ENCODE data around the gene KIF2C. TPM values are rescaled to one million over a fixed set of nuclear protein-coding genes. Genes with fewer than 3 reads are reported as not detected.
A peak's percentile ranks its signal among the peaks of the same experiment; 100 is the strongest.

The KIF2C gene
- total and polyA plus RNA-seq, 9 of the 15 experiments (the other 6 are each of a cell fraction or from before 2014, with no cell fraction given): 84.9 to 226 (median 169) TPM

DNA sequence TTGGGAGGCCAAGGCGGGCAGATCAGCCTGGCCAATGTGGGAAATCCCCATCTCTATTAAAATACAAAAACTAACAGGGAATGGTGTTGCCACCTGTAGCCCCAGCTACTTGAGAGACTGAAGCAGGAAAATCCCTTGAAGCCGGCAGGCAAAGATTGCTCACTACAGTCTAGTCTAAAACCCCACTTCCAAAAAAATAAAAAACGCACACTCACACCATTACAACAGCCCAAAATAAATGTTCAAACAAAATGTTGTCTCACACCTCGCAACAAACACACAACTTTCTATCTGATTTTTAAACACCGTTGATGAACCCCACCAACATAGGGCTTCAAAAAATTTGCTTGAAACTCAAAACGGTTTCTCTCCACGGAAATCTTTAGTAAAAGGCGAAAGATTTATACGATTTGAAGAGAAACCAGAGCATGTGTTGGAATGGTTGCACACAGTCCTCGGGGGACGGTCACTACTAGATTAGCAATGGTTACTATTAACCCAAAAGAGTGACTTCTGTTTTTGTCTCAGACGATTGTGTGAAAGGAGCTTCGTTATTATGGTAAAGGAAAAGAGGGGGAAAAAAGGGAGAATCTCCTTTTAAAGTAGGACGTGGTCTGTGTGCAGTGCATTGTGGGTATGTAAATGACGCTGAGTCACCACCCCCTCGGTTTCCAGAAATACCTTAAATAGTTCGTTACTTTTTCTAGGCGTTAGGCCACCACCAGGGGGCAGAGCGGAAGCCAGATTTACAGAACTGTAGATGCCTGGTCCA is 8.7 kb upstream of the KIF2C start, which contains the start of gene RNU5D-1 (continued):
- no peak; the same call in 1 of the 2 replicates for TF ChIP-seq CEBPG (CRISPR knock-in tag; IDR thresholded peaks at IDR 0.05)
- TF ChIP-seq CEBPG (tag; conservative IDR thresholded peaks at IDR 0.05 in 1 of 2, IDR thresholded peaks at IDR 0.05 in 1 of 2): peak in 1 of 2 experiments; percentile 39; a peak in 3 of 4 replicates
- TF ChIP-seq SMAD3 (CRISPR knock-in tag; conservative IDR thresholded peaks at IDR 0.05): peak; percentile 97
- peak; percentile 94 for TF ChIP-seq GATAD2B (IDR thresholded peaks at IDR 0.05; ENCODE audit: borderline replicate concordance)
- TF ChIP-seq NRF1 (conservative IDR thresholded peaks at IDR 0.05 in 1 of 2, IDR thresholded peaks at IDR 0.05 in 1 of 2): no peak
- TF ChIP-seq, protein P1, sequence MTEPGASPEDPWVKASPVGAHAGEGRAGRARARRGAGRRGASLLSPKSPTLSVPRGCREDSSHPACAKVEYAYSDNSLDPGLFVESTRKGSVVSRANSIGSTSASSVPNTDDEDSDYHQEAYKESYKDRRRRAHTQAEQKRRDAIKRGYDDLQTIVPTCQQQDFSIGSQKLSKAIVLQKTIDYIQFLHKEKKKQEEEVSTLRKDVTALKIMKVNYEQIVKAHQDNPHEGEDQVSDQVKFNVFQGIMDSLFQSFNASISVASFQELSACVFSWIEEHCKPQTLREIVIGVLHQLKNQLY (CRISPR knock-in tag; conservative IDR thresholded peaks at IDR 0.05): peak; percentile 88 to 99; a peak in 3 of 4 replicates
- peak; percentile 87 for TF ChIP-seq ATF7 (IDR thresholded peaks at IDR 0.05)
- TF ChIP-seq ILF3 (IDR thresholded peaks at IDR 0.05; ENCODE audit: borderline replicate concordance): peak; percentile 100
- no peak for TF ChIP-seq NFYB (IDR thresholded peaks at IDR 0.05; ENCODE audit: extremely low read depth, insufficient read length)
- peak; percentile 94 to 99 for TF ChIP-seq ARNT (IDR thresholded peaks at IDR 0.05)
- peak; percentile 90 for TF ChIP-seq ZNF212 (CRISPR knock-in tag; IDR thresholded peaks at IDR 0.05)
- no peak for TF ChIP-seq POU5F1 (IDR thresholded peaks at IDR 0.05; ENCODE audit: borderline replicate concordance, low read depth, low read length, partially characterized antibody)
- peak; percentile 51; the same call in 1 of the 2 replicates for TF ChIP-seq ZNF740 (CRISPR knock-in tag; IDR thresholded peaks at IDR 0.05)
- peak; percentile 22 to 31; a peak in 1 of 4 replicates for TF ChIP-seq ZNF740 (tag; IDR thresholded peaks at IDR 0.05)
- TF ChIP-seq FOXJ2 (tag; IDR thresholded peaks at IDR 0.05): peak; percentile 65
- TF ChIP-seq NCOA1 (IDR thresholded peaks at IDR 0.05; ENCODE audit: low read depth): peak; percentile 67
- TF ChIP-seq, protein P2, sequence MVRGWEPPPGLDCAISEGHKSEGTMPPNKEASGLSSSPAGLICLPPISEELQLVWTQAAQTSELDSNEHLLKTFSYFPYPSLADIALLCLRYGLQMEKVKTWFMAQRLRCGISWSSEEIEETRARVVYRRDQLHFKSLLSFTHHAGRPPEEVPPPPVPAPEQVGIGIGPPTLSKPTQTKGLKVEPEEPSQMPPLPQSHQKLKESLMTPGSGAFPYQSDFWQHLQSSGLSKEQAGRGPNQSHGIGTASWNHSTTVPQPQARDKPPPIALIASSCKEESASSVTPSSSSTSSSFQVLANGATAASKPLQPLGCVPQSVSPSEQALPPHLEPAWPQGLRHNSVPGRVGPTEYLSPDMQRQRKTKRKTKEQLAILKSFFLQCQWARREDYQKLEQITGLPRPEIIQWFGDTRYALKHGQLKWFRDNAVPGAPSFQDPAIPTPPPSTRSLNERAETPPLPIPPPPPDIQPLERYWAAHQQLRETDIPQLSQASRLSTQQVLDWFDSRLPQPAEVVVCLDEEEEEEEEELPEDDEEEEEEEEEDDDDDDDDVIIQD (CRISPR knock-in tag; IDR thresholded peaks at IDR 0.05): no peak
- TF ChIP-seq ZNF76 (CRISPR knock-in tag; IDR thresholded peaks at IDR 0.05; ENCODE audit: borderline replicate concordance): no peak

All from K562 (cell line).